Ishikawa (cell line): ENCODE measurements around the gene PTPRN2.

Experiments used
- CEBPB ChIP-seq: IDR thresholded peaks from 2 replicates; pipeline ENCODE4 v1.6.1; 2012
- CREB1 ChIP-seq: IDR thresholded peaks from 2 replicates; pipeline ENCODE4 v1.6.1; 2012; ENCODE audit warnings: low read depth
- EGR1 ChIP-seq: IDR thresholded peaks from 2 replicates; pipeline ENCODE4 v1.6.1; 2012
- EP300 ChIP-seq: IDR thresholded peaks from 2 replicates; pipeline ENCODE4 v1.6.1; 2012; ENCODE audit warnings: borderline replicate concordance
- MAX ChIP-seq: IDR thresholded peaks from 2 replicates; pipeline ENCODE4 v1.6.1; 2012
- NFIC ChIP-seq: IDR thresholded peaks from 2 replicates; pipeline ENCODE4 v1.6.1; 2012
- RAD21 ChIP-seq: IDR thresholded peaks from 2 replicates; pipeline ENCODE4 v1.6.1; 2012; ENCODE audit warnings: low read depth
- REST ChIP-seq: IDR thresholded peaks from 2 replicates; pipeline ENCODE4 v1.6.1; 2012; ENCODE audit warnings: low read depth, mild to moderate bottlenecking
- TAF1 ChIP-seq: IDR thresholded peaks from 2 replicates; pipeline ENCODE4 v1.6.1; 2012; ENCODE audit warnings: low read depth, mild to moderate bottlenecking
- TCF12 ChIP-seq: IDR thresholded peaks from 2 replicates; pipeline ENCODE4 v1.6.1; 2012; ENCODE audit warnings: low read depth
- TEAD4 ChIP-seq: IDR thresholded peaks from 2 replicates; pipeline ENCODE4 v1.6.1; 2012
- USF1 ChIP-seq: IDR thresholded peaks from 2 replicates; pipeline ENCODE4 v1.6.1; 2012
- YY1 ChIP-seq: IDR thresholded peaks from 2 replicates; pipeline ENCODE4 v1.6.1; 2012; ENCODE audit warnings: low read depth
- ZBTB7A ChIP-seq: IDR thresholded peaks from 2 replicates; pipeline ENCODE4 v1.6.1; 2012; ENCODE audit warnings: low read depth

- TF ChIP-seq TAF1 (no peak), RAD21 (no peak), MAX (no peak), USF1 (no peak), ZBTB7A (no peak), YY1 (no peak), EGR1 (no peak), CREB1 (no peak), TEAD4 (no peak), EP300 (no peak), REST (no peak), TCF12 (no peak), NFIC (no peak), CEBPB (no peak)
Measured at GRCh38 chr7:157558516-157558874, 1029.1 kb downstream of the PTPRN2 start.
